Activated CD4-positive, alpha-beta T cell treated with anti-CD3 and anti-CD28 coated beads, Interleukin-2, Interleukin-6, amounts not matched to agents 100 ng/mL and 50 ng/mL, durations not matched to agents 16 hours and 8 hours (primary cell): ENCODE results near the gene THSD4.
"Not testable (repeated sequence)": the region's sequence is repeated elsewhere in the genome, so short reads cannot be mapped to it uniquely, and the experiment has no call there.

Experiments
- DNase-seq: peaks from one replicate; pipeline ENCODE4 v3.0.0-alpha.2; 2020

Gene THSD4

DNA sequence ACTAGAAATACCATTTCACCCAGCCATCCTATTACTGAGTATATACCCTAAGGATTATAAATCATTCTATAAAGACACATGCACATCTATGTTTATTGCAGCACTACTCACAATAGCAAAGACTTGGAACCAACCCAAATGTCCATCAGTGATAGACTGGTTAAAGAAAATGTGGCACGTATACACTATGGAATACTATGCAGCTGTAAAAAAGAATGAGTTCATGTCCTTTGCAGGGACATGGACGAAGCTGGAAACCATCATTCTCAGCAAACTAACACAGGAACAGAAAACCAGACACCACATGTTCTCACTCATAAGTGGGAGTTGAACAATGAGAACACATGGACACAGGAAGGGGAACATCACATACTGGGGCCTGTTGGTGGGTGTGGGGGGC lies 324.2 kb downstream of the THSD4 start:
- not testable (repeated sequence) for DNase-seq

GRCh38 chr15:71440489-71441110 lies 325.3 kb downstream of the THSD4 start:
- peak; percentile 34 for DNase-seq

DNA sequence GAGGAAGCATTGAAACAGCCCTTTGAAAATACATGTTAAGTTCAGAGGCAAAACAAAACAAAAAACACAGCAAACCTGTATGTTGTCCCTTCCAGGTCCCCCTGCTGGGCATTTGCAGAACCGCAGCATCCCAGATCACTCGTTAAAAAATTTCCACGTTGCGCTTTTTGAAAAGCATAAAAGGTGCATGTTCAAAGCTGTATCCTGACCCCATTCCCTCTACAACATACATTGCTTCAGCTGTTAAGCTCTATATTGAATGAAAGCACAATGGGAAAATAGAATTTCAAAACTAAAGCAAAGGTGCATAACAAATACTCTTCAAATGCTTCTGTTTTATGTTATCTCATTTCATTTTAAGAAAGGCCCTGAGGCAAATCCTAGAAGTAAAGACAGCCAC lies 328.3 kb downstream of the THSD4 start:
- peak; percentile 49 for DNase-seq

DNA sequence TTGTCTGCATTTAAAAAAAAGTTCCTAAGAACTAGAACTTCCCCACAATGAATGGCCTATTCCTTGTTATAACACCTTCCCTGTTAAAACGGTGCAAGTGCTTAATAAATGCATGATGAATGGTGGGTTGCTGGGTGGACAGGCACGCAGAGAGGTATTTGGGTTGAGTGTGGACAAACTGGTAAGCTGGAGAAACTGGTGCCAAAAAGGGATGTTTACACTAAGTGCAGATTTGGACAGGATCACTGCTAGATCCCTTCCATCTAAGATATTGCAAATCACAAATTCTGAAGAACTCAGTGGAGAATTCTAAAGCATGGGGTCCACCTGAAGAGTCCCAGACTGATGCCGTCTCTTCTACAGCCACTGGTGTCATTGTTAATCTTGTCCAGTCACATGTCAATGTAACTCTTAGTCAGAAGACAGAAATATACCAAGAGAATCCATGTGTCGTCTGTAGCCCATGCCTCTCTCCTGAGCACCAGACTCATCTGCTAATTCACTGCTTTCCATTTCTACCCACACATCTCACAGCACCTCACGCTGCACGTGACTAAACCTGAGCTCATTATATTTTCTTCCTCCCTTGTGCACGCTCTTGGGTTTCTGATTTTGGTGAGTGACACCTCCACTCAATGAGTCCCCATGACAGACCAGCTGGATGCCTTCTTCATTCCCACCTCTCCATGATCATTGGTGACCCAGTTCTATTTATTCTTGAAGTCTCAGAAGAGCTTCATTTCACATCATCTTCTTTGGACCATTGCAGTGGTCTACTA lies 328.9 kb downstream of the THSD4 start:
- DNase-seq, result no peak

DNA sequence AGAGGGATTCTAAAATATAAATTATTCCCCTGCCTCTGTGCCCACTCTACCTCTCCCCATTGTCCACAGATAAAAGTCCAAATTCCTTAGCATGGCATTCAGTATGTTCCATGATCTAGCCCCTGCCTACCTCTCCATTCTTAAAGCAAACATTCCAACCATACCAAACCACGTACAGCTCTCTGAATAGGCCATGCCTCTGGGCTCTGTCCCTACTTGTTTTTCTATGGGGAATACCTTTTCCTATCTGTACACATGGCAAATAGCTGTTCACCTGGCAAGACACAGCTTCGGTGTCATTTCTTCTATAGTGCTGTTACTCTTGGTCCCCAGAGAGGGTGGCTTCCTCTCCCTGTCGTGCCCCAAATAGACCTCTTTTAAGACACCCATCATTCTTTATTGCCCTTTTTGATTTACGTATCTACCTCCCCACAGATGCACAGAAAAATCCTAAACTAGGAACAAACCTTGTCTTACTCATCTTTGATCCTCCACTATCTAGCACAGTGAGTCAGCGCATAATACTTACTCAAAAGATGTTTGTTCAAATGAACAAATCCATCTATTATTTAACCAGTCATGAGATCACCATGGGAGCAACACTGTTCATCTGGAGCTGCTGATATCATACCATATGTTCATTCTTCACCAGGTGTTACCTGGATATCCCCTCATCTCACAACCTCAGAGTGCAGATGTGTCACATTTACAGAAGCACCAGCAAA lies 329.8 kb downstream of the THSD4 start:
- no peak for DNase-seq

- DNase-seq, result no peak
Observed at GRCh38 chr15:71447328-71448250, 332.3 kb downstream of the THSD4 start.

- DNase-seq, result peak; percentile 12
Observed at GRCh38 chr15:71448688-71449114, 333.4 kb downstream of the THSD4 start.

GRCh38 chr15:71449363-71449762 lies 334.1 kb downstream of the THSD4 start:
- DNase-seq, result no peak

DNA sequence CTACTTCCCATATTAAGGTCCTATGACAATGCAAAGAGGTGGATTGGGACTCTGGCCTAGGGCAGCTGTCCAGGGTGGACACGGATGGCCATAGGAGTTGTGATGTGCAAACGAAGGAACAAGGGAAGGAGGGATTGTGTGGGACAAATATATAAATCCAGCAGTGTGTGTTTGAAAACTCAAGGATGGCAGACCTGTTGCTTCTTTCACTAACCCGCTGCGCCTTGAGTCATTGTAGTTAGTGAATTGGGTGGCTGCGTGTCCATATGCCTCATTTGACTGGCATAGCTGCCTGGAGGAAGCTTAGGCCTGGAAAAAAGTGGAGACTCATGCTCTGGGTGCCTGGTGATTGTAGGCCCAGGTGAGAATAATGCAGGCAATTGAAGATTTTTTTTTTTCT lies 334.7 kb downstream of the THSD4 start:
- DNase-seq, result no peak

DNA sequence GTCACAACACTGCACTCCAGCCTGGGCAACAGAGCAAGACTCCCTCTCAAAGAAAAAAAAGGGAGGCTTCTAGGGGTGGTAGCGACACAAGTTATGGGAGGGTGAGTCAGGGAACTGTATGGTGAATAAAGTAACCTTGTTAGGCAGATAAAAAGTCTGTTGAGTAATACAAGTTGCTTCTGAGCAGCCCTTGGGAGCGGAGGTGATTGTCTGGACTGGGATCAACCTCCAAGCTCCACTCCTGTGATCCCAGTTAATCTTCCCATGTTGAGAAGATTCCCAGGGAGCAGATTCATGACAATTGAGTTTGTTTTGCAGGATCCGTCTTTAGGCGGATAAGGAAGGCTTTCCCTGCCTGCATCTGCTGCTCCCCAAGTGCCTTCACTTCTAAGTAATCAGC lies 335.9 kb downstream of the THSD4 start:
- DNase-seq, result no peak

GRCh38 chr15:71452893-71453292 lies 337.6 kb downstream of the THSD4 start:
- no peak for DNase-seq

DNA sequence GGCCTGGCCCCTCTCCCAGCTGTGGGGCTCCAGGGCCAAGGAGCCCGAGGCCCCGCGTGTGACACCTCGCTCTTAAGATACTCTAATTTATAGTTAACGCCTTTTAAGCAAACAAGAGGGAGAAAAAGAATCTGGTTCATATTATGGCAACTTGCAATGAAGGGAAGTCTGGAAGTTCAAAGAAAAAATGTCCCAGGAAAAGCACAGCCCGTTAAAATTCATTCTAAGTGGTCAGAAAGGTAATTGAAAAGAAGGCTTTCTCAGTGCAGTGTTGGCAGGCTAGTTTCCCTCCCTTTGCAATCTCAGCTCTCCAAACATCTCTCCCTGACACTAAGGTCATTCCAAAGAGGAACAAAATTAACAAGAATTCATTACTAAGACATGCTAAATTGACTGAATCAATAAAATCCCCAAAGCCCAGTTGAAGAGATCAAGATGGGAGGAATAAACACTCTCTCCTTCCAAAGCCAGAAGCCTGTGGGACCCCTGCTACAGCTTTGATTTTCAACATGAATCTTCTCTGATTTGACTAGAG lies 339.3 kb downstream of the THSD4 start:
- no peak for DNase-seq

DNA sequence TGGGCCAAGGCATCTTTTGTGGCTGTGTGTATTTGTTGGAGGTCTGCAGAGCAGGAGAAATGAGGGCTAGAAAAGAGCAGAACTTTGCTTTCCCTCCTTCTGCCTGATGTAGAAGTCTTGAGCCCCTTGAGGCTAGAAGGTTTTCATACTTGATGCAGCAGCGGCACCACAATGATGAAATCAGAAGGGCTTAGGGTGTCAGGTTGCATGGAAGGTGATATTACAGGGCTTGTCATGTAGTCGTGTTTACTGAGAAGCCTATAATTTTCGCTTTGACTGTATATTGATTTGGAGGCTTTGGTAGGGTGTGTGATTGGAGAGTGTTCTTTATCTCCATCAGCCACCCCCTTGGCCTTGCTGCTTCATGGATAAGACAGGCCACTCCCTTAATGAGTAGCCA lies 339.8 kb downstream of the THSD4 start:
- no peak for DNase-seq

- no peak for DNase-seq
Observed at GRCh38 chr15:71455878-71456277, 340.6 kb downstream of the THSD4 start.

- DNase-seq, result no peak
Observed at GRCh38 chr15:71456362-71456761, 341.1 kb downstream of the THSD4 start.

GRCh38 chr15:71456811-71457210 lies 341.5 kb downstream of the THSD4 start:
- no peak for DNase-seq

DNA sequence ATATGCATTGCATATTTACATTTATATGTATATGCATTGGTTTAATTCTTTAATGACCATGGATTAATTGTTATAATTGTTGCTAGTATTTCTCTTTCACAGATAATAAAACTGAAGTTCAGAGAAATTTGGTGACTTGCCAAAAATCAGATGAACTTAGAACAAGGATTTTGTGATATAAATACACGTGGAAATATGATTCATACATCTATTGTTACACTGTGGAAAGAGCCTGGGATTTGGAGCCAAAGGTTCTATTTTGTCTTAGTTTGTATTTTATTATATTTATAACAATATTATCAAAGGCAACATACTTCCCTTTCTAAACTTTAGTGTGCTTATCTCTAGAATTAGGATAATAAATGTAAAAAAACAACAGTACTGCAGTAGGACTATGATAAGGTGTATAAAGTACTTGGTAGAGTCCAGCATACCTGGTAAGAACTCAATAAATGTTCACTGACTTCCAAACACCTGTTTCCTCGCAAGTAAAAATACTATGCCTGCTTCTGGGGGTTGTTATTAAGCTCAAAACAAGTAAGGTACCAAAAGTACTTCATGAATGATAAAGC lies 342.9 kb downstream of the THSD4 start:
- DNase-seq, result no peak

DNA sequence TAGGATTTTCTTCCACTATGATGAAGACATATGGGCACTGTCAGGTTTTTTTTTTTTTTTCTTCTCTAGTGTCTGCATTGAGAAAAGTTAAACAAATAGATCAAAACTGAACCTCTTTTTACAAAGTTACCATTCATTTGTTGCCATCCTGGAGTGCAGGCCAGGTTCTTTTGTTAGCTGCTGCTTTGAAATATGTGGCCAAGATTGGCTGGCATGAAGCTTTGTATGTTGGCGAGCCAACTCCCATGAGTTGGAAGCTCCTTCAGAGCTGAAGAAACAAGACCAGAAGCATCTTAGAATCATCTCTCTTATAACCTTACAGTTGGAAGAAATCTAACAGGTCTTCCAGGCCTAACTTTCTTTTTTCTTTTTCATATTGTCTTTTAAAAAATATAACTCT lies 346.5 kb downstream of the THSD4 start:
- no peak for DNase-seq

DNA sequence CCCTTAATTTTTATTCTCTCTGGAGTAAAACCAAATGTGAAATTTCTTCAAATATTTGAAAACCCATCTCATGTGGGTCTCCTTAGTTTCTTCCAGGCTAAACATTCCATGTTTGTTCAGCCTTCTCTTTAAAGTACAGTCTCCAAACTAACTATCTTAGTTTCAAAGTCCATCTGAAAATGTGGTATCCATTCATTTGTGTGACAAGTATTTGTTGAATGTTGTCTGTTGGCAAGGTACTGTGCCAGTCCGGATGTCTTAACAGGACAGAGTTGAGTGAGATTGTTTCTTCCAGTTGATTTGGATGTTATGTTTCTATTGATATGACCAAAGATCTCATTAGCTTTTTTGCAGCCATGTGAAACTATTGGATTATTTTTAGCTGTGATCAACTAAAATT lies 347.4 kb downstream of the THSD4 start:
- DNase-seq, result no peak

DNA sequence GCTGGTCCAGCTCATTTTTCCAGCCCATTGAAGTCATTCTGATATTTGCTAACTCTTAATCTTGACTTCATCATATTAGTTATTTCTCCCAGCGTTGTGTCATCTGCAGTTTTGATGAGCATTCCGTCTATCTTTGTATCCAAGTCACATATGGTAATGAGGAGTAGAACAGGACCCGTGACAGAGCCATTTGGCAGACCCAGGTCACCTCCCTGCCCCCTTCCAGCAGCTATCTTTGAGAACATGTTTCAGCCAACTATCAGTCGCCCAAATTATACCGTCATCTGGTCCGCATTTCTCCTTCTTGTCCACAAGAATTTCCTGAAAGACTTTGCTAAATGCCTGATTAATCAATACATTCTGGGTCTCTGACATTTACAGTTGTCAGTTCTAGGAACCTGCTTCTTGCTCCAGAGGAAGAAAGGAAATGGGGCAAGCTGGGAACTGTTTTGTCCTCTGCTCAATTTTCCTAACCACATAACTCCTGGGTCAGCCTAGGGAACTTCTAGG lies 347.9 kb downstream of the THSD4 start:
- no peak for DNase-seq

DNA sequence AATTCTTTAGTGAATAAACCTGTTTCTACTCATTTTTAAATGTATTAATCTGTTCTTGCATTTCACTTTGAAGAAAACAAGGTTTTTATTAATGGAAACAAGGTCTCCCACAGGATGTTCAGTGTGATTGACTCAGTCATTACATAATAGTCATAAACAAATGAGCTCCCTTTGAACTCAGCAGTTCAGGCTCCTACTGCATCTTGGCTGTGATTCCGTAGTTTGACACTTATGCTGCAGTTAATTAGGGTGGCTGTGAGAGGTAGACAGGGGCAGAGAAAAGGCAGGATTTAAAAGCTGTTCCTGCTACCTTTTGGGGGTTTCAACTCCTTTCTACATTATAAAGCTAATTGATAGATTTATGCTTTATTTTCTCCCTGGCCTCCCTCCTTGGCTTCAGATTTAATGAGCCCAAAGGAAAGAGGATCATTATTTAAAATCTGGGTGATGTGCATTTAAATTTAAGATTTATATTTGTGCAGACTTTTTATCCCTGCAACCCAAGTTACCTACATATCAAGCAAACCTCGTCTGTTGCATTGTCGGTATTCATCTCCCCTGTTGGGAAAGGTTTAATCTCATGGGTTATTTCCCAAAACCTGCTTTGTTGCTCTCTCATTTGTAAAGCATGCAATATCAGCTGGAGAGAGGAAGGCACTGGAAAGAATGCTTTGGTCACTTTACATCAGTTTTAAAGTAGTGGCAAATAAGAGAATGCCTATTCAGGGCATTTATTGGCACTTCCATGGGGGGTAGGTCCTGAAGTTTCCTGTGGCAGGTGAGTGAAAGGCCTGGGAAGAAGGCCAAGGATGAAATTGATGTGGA lies 350.1 kb downstream of the THSD4 start:
- DNase-seq, result no peak
